HG03354 (cell line): ENCODE measurements around the gene CTDNEP1.

Experiments used
- ATAC-seq: cut with Tn5 transposase; IDR thresholded peaks from one replicate; pipeline ENCODE4 v1.9.1; 2021; ENCODE audit warnings: mild to moderate bottlenecking; ENCODE audit not compliant: unreplicated experiment, poor library complexity, severe bottlenecking

Gene CTDNEP1

GRCh38 chr17:7219229-7219811 lies 32.2 kb downstream of the CTDNEP1 start:
- no peak for ATAC-seq

- no peak for ATAC-seq
Observed at GRCh38 chr17:7218758-7219157, 32.8 kb downstream of the CTDNEP1 start.

GRCh38 chr17:7218166-7218565 lies 33.4 kb downstream of the CTDNEP1 start:
- no peak for ATAC-seq

GRCh38 chr17:7217113-7217987 lies 34.2 kb downstream of the CTDNEP1 start:
- no peak for ATAC-seq

- ATAC-seq, result no peak
Observed at GRCh38 chr17:7216242-7217112, 35.1 kb downstream of the CTDNEP1 start.

- ATAC-seq, result no peak
Observed at GRCh38 chr17:7215652-7216180, 35.8 kb downstream of the CTDNEP1 start.

GRCh38 chr17:7215136-7215638 lies 36.3 kb downstream of the CTDNEP1 start:
- no peak for ATAC-seq

- peak; percentile 83 for ATAC-seq
Observed at GRCh38 chr17:7214300-7215135, 37.0 kb downstream of the CTDNEP1 start.

- ATAC-seq, result peak; percentile 7
Observed at GRCh38 chr17:7213895-7214299, 37.6 kb downstream of the CTDNEP1 start.

GRCh38 chr17:7211491-7212273 lies 39.9 kb downstream of the CTDNEP1 start:
- no peak for ATAC-seq

GRCh38 chr17:7208754-7209460 lies 42.6 kb downstream of the CTDNEP1 start:
- no peak for ATAC-seq

- ATAC-seq, result no peak
Observed at GRCh38 chr17:7208027-7208571, 43.4 kb downstream of the CTDNEP1 start.

GRCh38 chr17:7207120-7208001 lies 44.2 kb downstream of the CTDNEP1 start:
- ATAC-seq, result no peak

- ATAC-seq, result no peak
Observed at GRCh38 chr17:7205561-7205960, 46.0 kb downstream of the CTDNEP1 start.

GRCh38 chr17:7204828-7205461 lies 46.6 kb downstream of the CTDNEP1 start:
- ATAC-seq, result peak; percentile 85

- ATAC-seq, result no peak
Observed at GRCh38 chr17:7204336-7204735, 47.2 kb downstream of the CTDNEP1 start.
